ENCODE measurements around the gene MFNG.

MFNG gene

GRCh38 chr22:37492428-37493344 is 6.5 kb upstream of the MFNG start:
- no peak for DNase-seq

GRCh38 chr22:37491559-37492427 is 5.6 kb upstream of the MFNG start:
- DNase-seq, result no peak

GRCh38 chr22:37491106-37491505 is 4.9 kb upstream of the MFNG start:
- DNase-seq, result no peak

- DNase-seq, result no peak
Observed at GRCh38 chr22:37489983-37490382, 3.8 kb upstream of the MFNG start.

GRCh38 chr22:37488337-37489135 is 2.4 kb upstream of the MFNG start:
- no peak for DNase-seq

- no peak for DNase-seq
Observed at GRCh38 chr22:37487571-37487970, 1.4 kb upstream of the MFNG start.

- no peak for DNase-seq
Observed at GRCh38 chr22:37487129-37487528, 945 bp upstream of the MFNG start.

GRCh38 chr22:37485395-37486223 is 575 bp downstream of the MFNG start:
- DNase-seq, result no peak

GRCh38 chr22:37484480-37485394 is 1.4 kb downstream of the MFNG start:
- DNase-seq, result no peak

GRCh38 chr22:37483050-37483449 is 3.1 kb downstream of the MFNG start:
- DNase-seq, result no peak

GRCh38 chr22:37482244-37482643 is 3.9 kb downstream of the MFNG start:
- no peak for DNase-seq

GRCh38 chr22:37481347-37481907 is 4.8 kb downstream of the MFNG start:
- no peak for DNase-seq

- no peak for DNase-seq
Observed at GRCh38 chr22:37480387-37481346, 5.5 kb downstream of the MFNG start.

- no peak for DNase-seq
Observed at GRCh38 chr22:37479196-37479595, 7.0 kb downstream of the MFNG start.

GRCh38 chr22:37476389-37477329 is 9.5 kb downstream of the MFNG start:
- no peak for DNase-seq

- DNase-seq, result no peak
Observed at GRCh38 chr22:37474447-37475090, 11.6 kb downstream of the MFNG start.

- DNase-seq, result no peak
Observed at GRCh38 chr22:37473437-37473946, 12.7 kb downstream of the MFNG start.

Measured in NCI-H510A treated with DMSO at 0.1 percent for 48 hours (cell line).